Stimulated activated naive CD8-positive, alpha-beta T cell treated with anti-CD3 and anti-CD28 coated beads, Interleukin-15, amount 100 ng/mL, for 72 hours (primary cell): Measurements from ENCODE around the gene RFWD3.
A peak's percentile ranks its signal among the peaks of the same experiment; 100 is the strongest.

ENCODE experiments used
- ATAC-seq: fragments of 150-1000 bp; cut with Tn5 transposase; 2 replicates; pipeline ENCODE4 v1.10.0; 2021; ENCODE audit warnings: mild to moderate bottlenecking, moderate library complexity
- DNase-seq, 2 donors: peaks; one replicate each; pipeline ENCODE4 v3.0.0; 2021 to 2022
- H3K27ac Mint-ChIP-seq, 2 donors: one replicate each; pipeline ENCODE4 v1.8.0; 2022; ENCODE audit warnings: mild to moderate bottlenecking in 2 of 2, mixed read lengths in 2 of 2, moderate library complexity in 2 of 2
- H3K27me3 Mint-ChIP-seq: one replicate; pipeline ENCODE4 v1.8.0; 2022; ENCODE audit warnings: mixed read lengths
- H3K4me1 Mint-ChIP-seq: one replicate; pipeline ENCODE4 v1.8.0; 2022; ENCODE audit warnings: mild to moderate bottlenecking, mixed read lengths
- H3K4me3 Mint-ChIP-seq, 2 donors: one replicate each; pipeline ENCODE4 v1.8.0; 2022; ENCODE audit warnings: mild to moderate bottlenecking in 2 of 2, mixed read lengths in 2 of 2, moderate library complexity in 1 of 2
- H3K9me3 Mint-ChIP-seq, 2 donors: one replicate each; pipeline ENCODE4 v1.8.0; 2022; ENCODE audit warnings: mixed read lengths in 2 of 2

RFWD3 gene

GRCh38 chr16:74649839-74650504 lies 16.7 kb downstream of the RFWD3 start:
- Mint-ChIP-seq H3K9me3 (no peaks in the 10 kb centered on the region), H3K27ac (no peak overlapping the region)
- no peak for DNase-seq

GRCh38 chr16:74641969-74642368 lies 24.7 kb downstream of the RFWD3 start:
- Mint-ChIP-seq H3K27me3 (no peaks in the 10 kb centered on the region), H3K4me1 (peaks cover 6% of the 10 kb centered on the region), H3K27ac (no peak overlapping the region), H3K9me3 (no peaks in the 10 kb centered on the region), H3K4me3 (no peak overlapping the region)
- no peak for ATAC-seq
- DNase-seq: no peak

More at GRCh38 chr16:74649839-74650504, 16.7 kb downstream of the RFWD3 start:
- Mint-ChIP-seq H3K4me3 (no peak overlapping the region), H3K27me3 (no peaks in the 10 kb centered on the region), H3K4me1 (peaks cover 27% of the 10 kb centered on the region)
- no peak for ATAC-seq

DNA sequence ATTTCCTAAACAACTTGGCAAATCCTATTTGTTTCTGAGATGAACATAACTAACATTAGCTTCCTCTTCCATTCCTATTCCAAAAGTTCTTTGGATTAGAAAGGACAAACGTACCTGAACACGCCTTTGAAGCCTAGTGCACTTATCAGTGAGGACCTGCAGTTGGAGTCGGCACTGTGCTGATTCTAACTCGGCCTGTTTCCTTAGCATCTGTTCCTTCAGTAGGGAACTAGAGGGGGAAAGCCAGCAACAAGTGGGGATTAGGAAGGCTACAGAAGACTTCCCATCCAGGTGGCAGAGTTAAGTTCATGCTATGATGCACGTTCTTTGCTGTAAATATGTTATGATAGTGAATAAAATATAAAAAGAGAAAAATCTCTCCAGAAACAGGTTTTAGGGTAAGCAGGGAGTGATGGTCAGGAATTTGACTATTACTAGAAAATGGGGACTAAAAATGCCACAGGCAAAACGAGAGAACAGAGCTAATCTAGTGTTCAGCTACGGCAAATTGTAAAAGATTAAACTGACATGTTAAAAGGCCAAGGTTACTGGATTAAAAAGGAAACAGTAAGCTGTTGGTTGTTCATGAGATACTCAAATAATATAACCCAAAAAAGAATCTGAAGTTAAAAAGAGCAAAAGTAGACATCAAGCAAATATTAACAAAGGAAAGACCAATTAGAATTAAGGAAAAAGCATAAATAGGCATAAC lies 28.8 kb downstream of the RFWD3 start:
- Mint-ChIP-seq H3K9me3 (no peaks in the 10 kb centered on the region), H3K27me3 (no peaks in the 10 kb centered on the region), H3K4me3 (no peak overlapping the region), H3K27ac (no peak overlapping the region), H3K4me1 (peaks cover 6% of the 10 kb centered on the region)
- no peak for ATAC-seq
- no peak for DNase-seq

DNA sequence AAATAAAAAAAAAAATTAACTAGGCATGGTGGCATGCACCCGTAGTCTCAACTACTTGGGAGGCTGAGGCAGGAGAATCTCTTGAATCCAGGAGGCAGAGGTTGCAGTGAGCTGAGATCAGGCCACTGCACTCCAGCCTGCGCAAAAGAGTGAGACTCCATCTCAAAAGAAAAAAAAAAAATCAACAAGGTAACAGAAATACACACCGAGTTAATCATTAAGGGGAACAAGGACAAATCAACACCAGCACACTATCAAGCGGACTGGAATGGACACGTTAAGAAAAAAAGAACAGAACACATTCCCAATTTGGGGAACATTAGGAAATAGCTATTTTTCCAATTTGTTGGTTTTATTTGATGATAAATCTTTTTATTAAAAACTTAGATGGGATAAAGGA lies 31.4 kb downstream of the RFWD3 start:
- H3K4me1 Mint-ChIP-seq: no peaks in the 10 kb centered on the region

GRCh38 chr16:74633686-74634085 lies 33.0 kb downstream of the RFWD3 start:
- DNase-seq (no peak), ATAC-seq (no peak)
- H3K27ac Mint-ChIP-seq: peak overlapping the region in 1 of 2 donors; percentile 7
- H3K4me3 Mint-ChIP-seq: no peak overlapping the region
- H3K4me1 Mint-ChIP-seq: peaks cover 14% of the 10 kb centered on the region
- H3K27me3 Mint-ChIP-seq: no peaks in the 10 kb centered on the region
- no peaks in the 10 kb centered on the region for H3K9me3 Mint-ChIP-seq

More for the DNA sequence above, 31.4 kb downstream of the RFWD3 start:
- DNase-seq (no peak), ATAC-seq (no peak)
- Mint-ChIP-seq H3K27me3 (no peaks in the 10 kb centered on the region), H3K27ac (no peak overlapping the region), H3K4me3 (no peak overlapping the region), H3K9me3 (no peaks in the 10 kb centered on the region)

- no peak for DNase-seq
- peak overlapping the region; percentile 61 to 96 for H3K27ac Mint-ChIP-seq
- H3K27me3 Mint-ChIP-seq: no peaks in the 10 kb centered on the region
Measured at GRCh38 chr16:74627506-74628220, 39.0 kb downstream of the RFWD3 start.

GRCh38 chr16:74626741-74627416 lies 39.8 kb downstream of the RFWD3 start:
- H3K27me3 Mint-ChIP-seq: no peaks in the 10 kb centered on the region
- H3K27ac Mint-ChIP-seq: peak overlapping the region; percentile 82 to 96
- peaks cover 55% of the 10 kb centered on the region for H3K4me1 Mint-ChIP-seq
- no peaks in the 10 kb centered on the region for H3K9me3 Mint-ChIP-seq
- ATAC-seq: peak; percentile 96
- H3K4me3 Mint-ChIP-seq: peak overlapping the region; percentile 54 to 57
- DNase-seq: peak; percentile 21 to 46

More at GRCh38 chr16:74627506-74628220, 39.0 kb downstream of the RFWD3 start:
- peak; percentile 26 for ATAC-seq
- Mint-ChIP-seq H3K4me3 (peak overlapping the region; percentile 34 to 57), H3K4me1 (peaks cover 52% of the 10 kb centered on the region), H3K9me3 (no peaks in the 10 kb centered on the region)

- peak overlapping the region in 1 of 2 donors; percentile 56 for H3K4me3 Mint-ChIP-seq
- no peaks in the 10 kb centered on the region for H3K27me3 Mint-ChIP-seq
- H3K27ac Mint-ChIP-seq: peak overlapping the region; percentile 60 to 82
- peaks cover 55% of the 10 kb centered on the region for H3K4me1 Mint-ChIP-seq
- no peak for ATAC-seq
- H3K9me3 Mint-ChIP-seq: no peaks in the 10 kb centered on the region
- no peak for DNase-seq
Measured at GRCh38 chr16:74625500-74626350, 41.0 kb downstream of the RFWD3 start.

DNA sequence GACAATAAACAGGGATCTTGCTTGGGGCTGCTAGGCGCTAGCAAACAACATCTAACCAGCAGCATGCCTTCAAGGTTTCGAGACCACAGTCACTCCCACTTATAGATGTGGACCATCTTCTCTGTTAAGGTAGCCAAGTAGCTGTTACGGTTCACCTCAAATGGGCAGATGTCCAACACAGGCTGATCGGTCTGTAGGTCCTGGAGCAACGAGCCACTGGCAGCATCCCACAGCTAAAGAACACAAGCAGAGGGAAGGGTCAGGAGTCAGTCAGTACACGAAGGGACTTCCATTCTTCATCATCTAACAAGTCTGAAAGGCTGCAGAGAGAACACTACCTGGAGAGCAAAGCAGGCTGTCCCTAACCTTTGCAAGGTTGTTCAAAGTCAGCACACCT lies 42.8 kb downstream of the RFWD3 start:
- Mint-ChIP-seq H3K9me3 (no peaks in the 10 kb centered on the region), H3K27me3 (no peaks in the 10 kb centered on the region), H3K27ac (no peak overlapping the region), H3K4me1 (peaks cover 43% of the 10 kb centered on the region), H3K4me3 (no peak overlapping the region)
- DNase-seq (no peak), ATAC-seq (no peak)

DNA sequence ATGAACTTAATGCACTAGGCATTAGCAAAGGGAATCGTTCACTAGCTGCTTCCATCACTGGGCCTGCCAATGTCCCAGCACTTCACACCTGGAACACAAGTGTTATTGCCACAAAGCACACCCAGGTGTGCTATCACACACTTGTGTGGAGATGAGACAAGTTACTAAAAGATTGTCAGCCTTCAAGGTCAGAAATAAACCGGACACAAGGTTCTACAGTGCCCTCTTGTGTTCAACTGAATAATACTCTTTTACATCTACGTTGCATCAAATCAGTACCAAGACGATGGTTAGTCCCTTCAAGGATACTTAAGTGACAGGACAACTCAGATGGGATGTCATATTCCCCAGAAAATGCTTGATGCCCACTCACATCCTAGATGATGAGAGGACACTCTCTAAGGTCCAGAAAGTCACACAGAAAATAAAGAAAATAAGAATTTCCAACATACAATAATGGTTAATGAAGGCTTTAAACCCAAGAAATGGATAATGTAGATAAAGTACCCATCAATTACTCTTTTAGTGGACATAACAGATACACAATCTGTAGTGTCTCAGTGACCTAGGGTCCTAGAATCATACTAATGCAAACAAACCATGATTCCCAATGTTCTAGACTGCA lies 43.4 kb downstream of the RFWD3 start:
- H3K4me1 Mint-ChIP-seq: peaks cover 39% of the 10 kb centered on the region
- ATAC-seq: no peak
- DNase-seq: no peak

GRCh38 chr16:74622005-74622404 lies 44.7 kb downstream of the RFWD3 start:
- H3K4me1 Mint-ChIP-seq: peaks cover 39% of the 10 kb centered on the region
- H3K27me3 Mint-ChIP-seq: no peaks in the 10 kb centered on the region
- H3K4me3 Mint-ChIP-seq: no peak overlapping the region
- H3K27ac Mint-ChIP-seq: no peak overlapping the region
- ATAC-seq (no peak), DNase-seq (no peak)
- H3K9me3 Mint-ChIP-seq: no peaks in the 10 kb centered on the region

More for the DNA sequence above, 43.4 kb downstream of the RFWD3 start:
- H3K27ac Mint-ChIP-seq: peak overlapping the region in 1 of 2 donors; percentile 21
- H3K4me3 Mint-ChIP-seq: no peak overlapping the region
- H3K27me3 Mint-ChIP-seq: no peaks in the 10 kb centered on the region
- H3K9me3 Mint-ChIP-seq: no peaks in the 10 kb centered on the region

GRCh38 chr16:74617206-74617788 lies 49.4 kb downstream of the RFWD3 start:
- ATAC-seq (peak; percentile 32), DNase-seq (no peak)
- Mint-ChIP-seq H3K27me3 (no peaks in the 10 kb centered on the region), H3K4me1 (peaks cover 16% of the 10 kb centered on the region), H3K4me3 (no peak overlapping the region), H3K9me3 (no peaks in the 10 kb centered on the region), H3K27ac (peak overlapping the region in 1 of 2 donors; percentile 90)

- no peaks in the 10 kb centered on the region for H3K27me3 Mint-ChIP-seq
- H3K4me1 Mint-ChIP-seq: peaks cover 20% of the 10 kb centered on the region
- ATAC-seq (no peak), DNase-seq (no peak)
- H3K4me3 Mint-ChIP-seq: no peak overlapping the region
- no peak overlapping the region for H3K27ac Mint-ChIP-seq
- H3K9me3 Mint-ChIP-seq: no peaks in the 10 kb centered on the region
Measured at GRCh38 chr16:74611721-74612120, 55.0 kb downstream of the RFWD3 start.

- ATAC-seq (no peak), DNase-seq (no peak)
- Mint-ChIP-seq H3K27me3 (no peaks in the 10 kb centered on the region), H3K9me3 (no peaks in the 10 kb centered on the region), H3K4me1 (peaks cover 35% of the 10 kb centered on the region), H3K4me3 (peak overlapping the region; percentile 12 to 35), H3K27ac (peak overlapping the region; percentile 7 to 12)
Measured at GRCh38 chr16:74608944-74609343, 57.7 kb downstream of the RFWD3 start.
